Natural killer cell (primary cell): ENCODE results near the gene NDUFA6. TPM values are rescaled to one million over a fixed set of nuclear protein-coding genes. Genes with fewer than 3 reads are reported as not detected.

Source experiments
- ATAC-seq, 3 donors: fragments of 150-1000 bp in 2 of 3; fragments of 200-7000 bp in 1 of 3; cut with Tn5 transposase; 1 replicate in 1 of 3; 2 replicates in 2 of 3; pipeline ENCODE4 v1.10.0; 2021; ENCODE audit warnings: mild to moderate bottlenecking in 2 of 3, moderate library complexity in 2 of 3
- DNase-seq, 2 donors: peaks; one replicate each; pipeline versions ENCODE4 v3.0.0 to v3.0.0-alpha.2; 2013 to 2021; ENCODE audit warnings: mixed read lengths in 1 of 2
- H3K27ac ChIP-seq: one replicate; pipeline ENCODE4 v1.5.1; 2013; ENCODE audit warnings: mild to moderate bottlenecking, low read length
- H3K27me3 ChIP-seq: one replicate; pipeline ENCODE4 v1.6.1; 2013; ENCODE audit warnings: low read length; ENCODE audit not compliant: control insufficient read depth, insufficient read depth
- H3K36me3 ChIP-seq: one replicate; pipeline ENCODE4 v1.6.1; 2013; ENCODE audit warnings: low read length; ENCODE audit not compliant: control insufficient read depth, insufficient read depth
- H3K4me1 ChIP-seq: one replicate; pipeline ENCODE4 v1.6.1; 2013; ENCODE audit warnings: low read length; ENCODE audit not compliant: control insufficient read depth, insufficient read depth
- H3K4me3 ChIP-seq: one replicate; pipeline ENCODE4 v1.5.1; 2013; ENCODE audit warnings: low read length
- H3K9me3 ChIP-seq: one replicate; pipeline ENCODE4 v1.6.1; 2013; ENCODE audit warnings: low read length; ENCODE audit not compliant: control insufficient read depth, insufficient read depth
- H3K27ac Mint-ChIP-seq, 2 donors: one replicate each; pipeline ENCODE4 v1.8.0; 2022; ENCODE audit warnings: mild to moderate bottlenecking in 2 of 2, mixed read lengths in 2 of 2, moderate library complexity in 1 of 2
- H3K27me3 Mint-ChIP-seq, 2 donors: one replicate each; pipeline ENCODE4 v1.8.0; 2022; ENCODE audit warnings: low read depth in 2 of 2, mixed read lengths in 2 of 2
- H3K36me3 Mint-ChIP-seq: one replicate; pipeline ENCODE4 v1.8.0; 2022; ENCODE audit warnings: mixed read lengths
- H3K4me1 Mint-ChIP-seq, 2 donors: one replicate each; pipeline ENCODE4 v1.8.0; 2022; ENCODE audit warnings: mixed read lengths in 2 of 2
- H3K4me3 Mint-ChIP-seq: one replicate; pipeline ENCODE4 v1.8.0; 2022; ENCODE audit warnings: mild to moderate bottlenecking, moderate library complexity, mixed read lengths
- H3K9me3 Mint-ChIP-seq, 2 donors: one replicate each; pipeline ENCODE4 v1.8.0; 2022; ENCODE audit warnings: mixed read lengths in 2 of 2
- CTCF ChIP-seq: fragments of 200-600 bp; IDR thresholded peaks from one replicate; pipeline ENCODE4 v1.8.0; 2022; ENCODE audit warnings: antibody characterized with exemption
- WGBS: methylation state at CpG from one replicate; pipeline ENCODE4 v1.1.7; 2013; ENCODE audit warnings: missing lambda C conversion rate; ENCODE audit not compliant: insufficient coverage; 5-methylcytosine and 5-hydroxymethylcytosine counted together
- intact Hi-C: fragments of 100-400 bp; cut with micrococcal nuclease; formaldehyde crosslinking; loops from one replicate; pipeline ENCODE4 v1.14.2; 2022
- total RNA-seq, 4 donors: library from RNA; stranded (reverse); fragments of 120-200 nt in 1 of 4; gene quantifications; one replicate each; pipeline versions ENCODE4 v1.2.3 to v1.2.4, GENCODE V29; 2013 to 2022

Gene NDUFA6
- total RNA-seq, 3 donors from 2014 or later (not counting 1 experiment from before 2014, with no cell fraction given) = 50.4 to 69.7 (median 63.8) TPM

- no peak for TF ChIP-seq CTCF
- Histone ChIP-seq H3K27me3 (no peaks in the 10 kb centered on the region), H3K36me3 (peaks cover 12% of the 10 kb centered on the region), H3K9me3 (no peaks in the 10 kb centered on the region), H3K27ac (no peak overlapping the region), H3K4me1 (peaks cover 23% of the 10 kb centered on the region), H3K4me3 (no peak overlapping the region)
- Mint-ChIP-seq H3K27ac (no peak overlapping the region), H3K4me1 (peaks cover 14 to 27% of the 10 kb centered on the region in 2 donors), H3K4me3 (no peak overlapping the region), H3K36me3 (no peaks in the 10 kb centered on the region), H3K27me3 (no peaks in the 10 kb centered on the region), H3K9me3 (no peaks in the 10 kb centered on the region)
- WGBS = 99% methylated on average over 10 of the region's 10 CpGs
- intact Hi-C loops = no loop called here
- ATAC-seq (no peak), DNase-seq (no peak)
Observed at GRCh38 chr22:42066937-42067336, 23.6 kb downstream of the NDUFA6 start.

GRCh38 chr22:42066126-42066761 lies 24.3 kb downstream of the NDUFA6 start:
- H3K27ac Mint-ChIP-seq = no peak overlapping the region
- no peak for TF ChIP-seq CTCF
- no peak overlapping the region for H3K4me3 Mint-ChIP-seq
- no peaks in the 10 kb centered on the region for H3K9me3 ChIP-seq
- H3K4me3 ChIP-seq = no peak overlapping the region
- DNase-seq = no peak
- no peak overlapping the region for H3K27ac ChIP-seq
- peaks cover 9 to 21% of the 10 kb centered on the region in 2 donors for H3K4me1 Mint-ChIP-seq
- 95% methylated on average over 7 of the region's 7 CpGs for WGBS
- H3K27me3 Mint-ChIP-seq = no peaks in the 10 kb centered on the region
- H3K36me3 Mint-ChIP-seq = no peaks in the 10 kb centered on the region
- peaks cover 16% of the 10 kb centered on the region for H3K4me1 ChIP-seq
- no peaks in the 10 kb centered on the region for H3K9me3 Mint-ChIP-seq
- peaks cover 15% of the 10 kb centered on the region for H3K36me3 ChIP-seq
- intact Hi-C loops = no loop called here
- H3K27me3 ChIP-seq = no peaks in the 10 kb centered on the region
- ATAC-seq = no peak

GRCh38 chr22:42065438-42066125 lies 25.0 kb downstream of the NDUFA6 start:
- no peak overlapping the region for H3K4me3 Mint-ChIP-seq
- H3K4me1 Mint-ChIP-seq = peaks cover 3 to 15% of the 10 kb centered on the region in 2 donors
- H3K27ac Mint-ChIP-seq = no peak overlapping the region

More at GRCh38 chr22:42065438-42066125, 25.0 kb downstream of the NDUFA6 start:
- Mint-ChIP-seq H3K9me3 (no peaks in the 10 kb centered on the region), H3K36me3 (no peaks in the 10 kb centered on the region), H3K27me3 (no peaks in the 10 kb centered on the region)
- Histone ChIP-seq H3K27me3 (no peaks in the 10 kb centered on the region), H3K4me3 (no peak overlapping the region), H3K9me3 (no peaks in the 10 kb centered on the region), H3K4me1 (peaks cover 11% of the 10 kb centered on the region), H3K36me3 (peaks cover 21% of the 10 kb centered on the region), H3K27ac (no peak overlapping the region)
- no peak for DNase-seq
- TF ChIP-seq CTCF = no peak
- WGBS = 95% methylated on average over 13 of the region's 13 CpGs
- ATAC-seq = no peak
- intact Hi-C loops = no loop called here
